ENCODE results near the gene KRT36. TPM values are rescaled to one million over a fixed set of nuclear protein-coding genes. Genes with fewer than 3 reads are reported as not detected.
A peak's percentile ranks its signal among the peaks of the same experiment; 100 is the strongest.

Gene KRT36
- not detected for total RNA-seq

GRCh38 chr17:41489531-41489930 lies at the start of gene KRT36:
KRT36 (minus strand) TSS chr17:41489910; CDS start chr17:41489864, 46 bp downstream.
- H3K4me1 ChIP-seq, result peaks cover 6 to 12% (median 7%) of the 10 kb centered on the region in 4 donors
- no peaks in the 10 kb centered on the region for H3K9me3 ChIP-seq
- peak within 1 kb of the TSS in 1 of 4 donors; percentile 5 for H3K27ac ChIP-seq
- H3K4me3 ChIP-seq, result no peak within 1 kb of the TSS
- H3K36me3 ChIP-seq, result no peaks in the 10 kb centered on the region
- DNase-seq, result no peak
- ATAC-seq (ENCODE audit: low FRiP score in 2 of 2), result no peak
- TF ChIP-seq POLR2A (IDR thresholded peaks at IDR 0.05), result no peak
- TF ChIP-seq POLR2AphosphoS5 (IDR thresholded peaks at IDR 0.05), result no peak
- TF ChIP-seq EP300 (IDR thresholded peaks at IDR 0.05), result no peak
- TF ChIP-seq CTCF (IDR thresholded peaks at IDR 0.05), result no peak
- WGBS, 2 donors, result 95 to 96% methylated on average over 9 to 12 of the region's 12 CpGs
- H3K27me3 ChIP-seq, result no peaks in the 10 kb centered on the region

GRCh38 chr17:41539071-41539492 lies 49.4 kb upstream of the KRT36 start:
- no peak overlapping the region for H3K27ac ChIP-seq
- DNase-seq (no peak), ATAC-seq (ENCODE audit: low FRiP score in 2 of 2) (no peak)
- H3K27me3 ChIP-seq, result no peaks in the 10 kb centered on the region
- H3K36me3 ChIP-seq, result no peaks in the 10 kb centered on the region
- peaks cover 0 to 7% (median 2%) of the 10 kb centered on the region in 4 donors for H3K4me1 ChIP-seq
- no peaks in the 10 kb centered on the region for H3K9me3 ChIP-seq
- 72 to 88% methylated on average over 1 to 5 of the region's 5 CpGs for WGBS, 2 donors
- H3K4me3 ChIP-seq, result no peak overlapping the region
- no peak for TF ChIP-seq POLR2AphosphoS5 (IDR thresholded peaks at IDR 0.05)
- TF ChIP-seq POLR2A (IDR thresholded peaks at IDR 0.05), result no peak
- TF ChIP-seq EP300 (IDR thresholded peaks at IDR 0.05), result no peak
- no peak for TF ChIP-seq CTCF (IDR thresholded peaks at IDR 0.05)

- no peaks in the 10 kb centered on the region for H3K36me3 ChIP-seq
- 52 to 79% methylated on average over 4 to 5 of the region's 5 CpGs for WGBS, 2 donors
- no peaks in the 10 kb centered on the region for H3K9me3 ChIP-seq
- DNase-seq (no peak), ATAC-seq (ENCODE audit: low FRiP score in 2 of 2) (no peak)
- H3K27ac ChIP-seq, result no peak overlapping the region
- peaks cover 0 to 7% (median 2%) of the 10 kb centered on the region in 4 donors for H3K4me1 ChIP-seq
- H3K4me3 ChIP-seq, result no peak overlapping the region
- TF ChIP-seq POLR2AphosphoS5 (IDR thresholded peaks at IDR 0.05) (no peak), CTCF (IDR thresholded peaks at IDR 0.05) (no peak), POLR2A (IDR thresholded peaks at IDR 0.05) (no peak), EP300 (IDR thresholded peaks at IDR 0.05) (no peak)
- H3K27me3 ChIP-seq, result no peaks in the 10 kb centered on the region
Measured at GRCh38 chr17:41538565-41538991, 48.9 kb upstream of the KRT36 start.

- no peak for ATAC-seq (ENCODE audit: low FRiP score in 2 of 2)
Measured at GRCh38 chr17:41537990-41538389, 48.3 kb upstream of the KRT36 start.

More at GRCh38 chr17:41537990-41538389, 48.3 kb upstream of the KRT36 start:
- Histone ChIP-seq H3K36me3 (no peaks in the 10 kb centered on the region), H3K9me3 (no peaks in the 10 kb centered on the region), H3K27me3 (no peaks in the 10 kb centered on the region), H3K27ac (peak overlapping the region in 1 of 4 donors; percentile 17), H3K4me3 (no peak overlapping the region), H3K4me1 (peaks cover 0 to 7% (median 2%) of the 10 kb centered on the region in 4 donors)
- TF ChIP-seq POLR2A (IDR thresholded peaks at IDR 0.05), result no peak
- TF ChIP-seq CTCF (IDR thresholded peaks at IDR 0.05), result no peak
- no peak for TF ChIP-seq EP300 (IDR thresholded peaks at IDR 0.05)
- no peak for TF ChIP-seq POLR2AphosphoS5 (IDR thresholded peaks at IDR 0.05)
- 63 to 79% methylated on average over 8 to 9 of the region's 9 CpGs for whole genome bisulfite sequencing, 2 donors
- peak in 1 of 2 donors; percentile 56 for DNase-seq

All from upper lobe of left lung (tissue), 6 donors.